OCI-LY1 (cell line): ENCODE data around the gene FOXJ3.

ENCODE experiments used
- H2AFZ ChIP-seq: fragments of 200-600 bp; sonication (generic), shearing (Covaris generic); 2 replicates; pipeline ENCODE4 v1.6.0; 2014; ENCODE audit warnings: antibody characterized with exemption, mild to moderate bottlenecking, low read length
- H3F3A ChIP-seq: fragments of 200-600 bp; sonication (generic), shearing (Covaris generic); 2 replicates; pipeline ENCODE4 v1.6.0; 2014; ENCODE audit warnings: mild to moderate bottlenecking, antibody characterized with exemption, low read length, moderate library complexity; ENCODE audit not compliant: insufficient read depth
- H3K27ac ChIP-seq: fragments of 200-600 bp; sonication (generic); 2 replicates; pipeline ENCODE4 v1.5.1; 2014; ENCODE audit warnings: low read length, mixed run types, mild to moderate bottlenecking, low read depth; ENCODE audit not compliant: poor library complexity, severe bottlenecking
- H3K27me3 ChIP-seq: fragments of 200-600 bp; sonication (generic); 2 replicates; pipeline ENCODE4 v1.6.0; 2014; ENCODE audit warnings: antibody characterized with exemption, mild to moderate bottlenecking, low read length, moderate library complexity; ENCODE audit not compliant: insufficient read depth
- H3K36me3 ChIP-seq: fragments of 200-600 bp; sonication (generic); 2 replicates; pipeline ENCODE4 v1.6.1; 2014; ENCODE audit warnings: mild to moderate bottlenecking, antibody characterized with exemption, low read length, moderate library complexity, mixed read lengths; ENCODE audit not compliant: insufficient read depth
- H3K4me1 ChIP-seq: fragments of 200-600 bp; sonication (generic); 2 replicates; pipeline ENCODE4 v1.5.1; 2014; ENCODE audit warnings: mild to moderate bottlenecking, low read length, moderate library complexity; ENCODE audit not compliant: insufficient read depth, severe bottlenecking
- H3K4me2 ChIP-seq: fragments of 200-600 bp; sonication (generic), shearing (Covaris generic); 2 replicates; pipeline ENCODE4 v1.6.1; 2014; ENCODE audit warnings: low read length
- H3K4me3 ChIP-seq: fragments of 200-600 bp; sonication (generic); 2 replicates; pipeline ENCODE4 v1.5.1; 2014; ENCODE audit warnings: low read length, low read depth, mild to moderate bottlenecking, mixed read lengths; ENCODE audit not compliant: poor library complexity, severe bottlenecking
- H3K79me2 ChIP-seq: fragments of 200-600 bp; shearing (Covaris generic); 2 replicates; pipeline ENCODE4 v1.6.1; 2016; ENCODE audit warnings: mixed run types, low read length, mixed read lengths; ENCODE audit not compliant: insufficient read depth
- H3K9ac ChIP-seq: fragments of 200-600 bp; sonication (generic), shearing (Covaris generic); 2 replicates; pipeline ENCODE4 v1.6.1; 2014; ENCODE audit warnings: mild to moderate bottlenecking, low read length, mixed read lengths
- H3K9me2 ChIP-seq: fragments of 200-600 bp; sonication (generic), shearing (Covaris generic); 2 replicates; pipeline ENCODE4 v1.6.1; 2014; ENCODE audit warnings: low read depth, mild to moderate bottlenecking, low read length, mixed read lengths
- H3K9me3 ChIP-seq: fragments of 200-600 bp; shearing (Covaris generic); 2 replicates; pipeline ENCODE4 v1.6.1; 2014; ENCODE audit warnings: low read length, mixed read lengths
- H4K20me1 ChIP-seq: fragments of 200-600 bp; sonication (generic), shearing (Covaris generic); 2 replicates; pipeline ENCODE4 v1.6.0; 2016; ENCODE audit warnings: mild to moderate bottlenecking, low read length; ENCODE audit not compliant: insufficient read depth
- EZH2 ChIP-seq: fragments of 200-600 bp; sonication (generic), shearing (Covaris generic); IDR thresholded peaks from 2 replicates; pipeline ENCODE4 v1.8.0; 2017; ENCODE audit warnings: borderline replicate concordance, mixed run types, mild to moderate bottlenecking, antibody characterized with exemption, low read length, moderate library complexity, mixed read lengths
- TF ChIP-seq, protein P1 (sequence below): fragments of 200-600 bp; sonication (generic), shearing (Covaris generic); IDR thresholded peaks from 2 replicates; pipeline ENCODE4 v1.5.1; 2017; ENCODE audit warnings: mild to moderate bottlenecking, antibody characterized with exemption, low read length, moderate library complexity, mixed read lengths

Gene FOXJ3

GRCh38 chr1:42189931-42190853, 144.8 kb downstream of the FOXJ3 start:
- H3F3A ChIP-seq = no peaks in the 10 kb centered on the region
- peaks cover 75% of the 10 kb centered on the region for H3K36me3 ChIP-seq
- H3K4me2 ChIP-seq = no peak overlapping the region
- no peaks in the 10 kb centered on the region for H3K4me1 ChIP-seq
- no peaks in the 10 kb centered on the region for H3K9me2 ChIP-seq
- TF ChIP-seq, protein P1, sequence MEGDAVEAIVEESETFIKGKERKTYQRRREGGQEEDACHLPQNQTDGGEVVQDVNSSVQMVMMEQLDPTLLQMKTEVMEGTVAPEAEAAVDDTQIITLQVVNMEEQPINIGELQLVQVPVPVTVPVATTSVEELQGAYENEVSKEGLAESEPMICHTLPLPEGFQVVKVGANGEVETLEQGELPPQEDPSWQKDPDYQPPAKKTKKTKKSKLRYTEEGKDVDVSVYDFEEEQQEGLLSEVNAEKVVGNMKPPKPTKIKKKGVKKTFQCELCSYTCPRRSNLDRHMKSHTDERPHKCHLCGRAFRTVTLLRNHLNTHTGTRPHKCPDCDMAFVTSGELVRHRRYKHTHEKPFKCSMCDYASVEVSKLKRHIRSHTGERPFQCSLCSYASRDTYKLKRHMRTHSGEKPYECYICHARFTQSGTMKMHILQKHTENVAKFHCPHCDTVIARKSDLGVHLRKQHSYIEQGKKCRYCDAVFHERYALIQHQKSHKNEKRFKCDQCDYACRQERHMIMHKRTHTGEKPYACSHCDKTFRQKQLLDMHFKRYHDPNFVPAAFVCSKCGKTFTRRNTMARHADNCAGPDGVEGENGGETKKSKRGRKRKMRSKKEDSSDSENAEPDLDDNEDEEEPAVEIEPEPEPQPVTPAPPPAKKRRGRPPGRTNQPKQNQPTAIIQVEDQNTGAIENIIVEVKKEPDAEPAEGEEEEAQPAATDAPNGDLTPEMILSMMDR = no peak
- TF ChIP-seq EZH2 = no peak
- no peak overlapping the region for H3K27ac ChIP-seq
- H3K27me3 ChIP-seq = no peaks in the 10 kb centered on the region
- no peaks in the 10 kb centered on the region for H3K9me3 ChIP-seq
- no peak overlapping the region for H3K9ac ChIP-seq
- H3K79me2 ChIP-seq = no peaks in the 10 kb centered on the region
- H3K4me3 ChIP-seq = no peak overlapping the region
- no peak overlapping the region for H2AFZ ChIP-seq
- no peaks in the 10 kb centered on the region for H4K20me1 ChIP-seq

- no peak overlapping the region for H3K27ac ChIP-seq
- TF ChIP-seq EZH2 = no peak
- TF ChIP-seq, protein P1 = no peak
- H3K9me3 ChIP-seq = no peaks in the 10 kb centered on the region
- H3K9me2 ChIP-seq = no peaks in the 10 kb centered on the region
- no peaks in the 10 kb centered on the region for H3K79me2 ChIP-seq
- no peak overlapping the region for H3K9ac ChIP-seq
- peaks cover 47% of the 10 kb centered on the region; the same call in 1 of the 2 replicates for H3K36me3 ChIP-seq
- H3K4me2 ChIP-seq = no peak overlapping the region
- H3K27me3 ChIP-seq = no peaks in the 10 kb centered on the region
- H3K4me3 ChIP-seq = no peak overlapping the region
- no peaks in the 10 kb centered on the region for H4K20me1 ChIP-seq
- no peaks in the 10 kb centered on the region for H3F3A ChIP-seq
- no peak overlapping the region for H2AFZ ChIP-seq
- no peaks in the 10 kb centered on the region for H3K4me1 ChIP-seq
These were observed 148.9 kb downstream of the FOXJ3 start for GRCh38 chr1:42186152-42186551.

- Histone ChIP-seq H4K20me1 (no peaks in the 10 kb centered on the region), H3K27ac (no peak overlapping the region), H2AFZ (no peak overlapping the region), H3K36me3 (peaks cover 41% of the 10 kb centered on the region; the same call in 1 of the 2 replicates), H3K4me2 (no peak overlapping the region), H3K9me2 (no peaks in the 10 kb centered on the region), H3K4me1 (peaks cover 11% of the 10 kb centered on the region), H3K27me3 (no peaks in the 10 kb centered on the region), H3K79me2 (no peaks in the 10 kb centered on the region), H3F3A (no peaks in the 10 kb centered on the region), H3K9me3 (no peaks in the 10 kb centered on the region), H3K9ac (no peak overlapping the region), H3K4me3 (no peak overlapping the region)
- TF ChIP-seq, protein P1 = no peak
- TF ChIP-seq EZH2 = no peak
These were observed 150.4 kb downstream of the FOXJ3 start for GRCh38 chr1:42184616-42185015.
